Fibroblast of skin of abdomen (primary cell): ENCODE data around the gene KIF2A.

Experiments
- DNase-seq: peaks from one replicate; pipeline ENCODE4 v3.0.0-alpha.2; 2013

KIF2A gene

GRCh38 chr5:62330302-62330701, 24.3 kb downstream of the KIF2A start:
- no peak for DNase-seq

GRCh38 chr5:62331921-62332320, 25.9 kb downstream of the KIF2A start:
- DNase-seq: no peak

GRCh38 chr5:62333250-62333794, 27.3 kb downstream of the KIF2A start:
- DNase-seq: no peak

- DNase-seq: no peak
Observed at GRCh38 chr5:62334082-62334481, 28.1 kb downstream of the KIF2A start.

GRCh38 chr5:62340392-62340791, 34.4 kb downstream of the KIF2A start:
- DNase-seq: peak; percentile 12

GRCh38 chr5:62340979-62341378, 35.0 kb downstream of the KIF2A start:
- no peak for DNase-seq

- DNase-seq: no peak
Observed at GRCh38 chr5:62341783-62342475, 35.9 kb downstream of the KIF2A start.

GRCh38 chr5:62342476-62342837, 36.5 kb downstream of the KIF2A start:
- no peak for DNase-seq

GRCh38 chr5:62343428-62343827, 37.4 kb downstream of the KIF2A start:
- no peak for DNase-seq

- DNase-seq: no peak
Observed at GRCh38 chr5:62346748-62347147, 40.7 kb downstream of the KIF2A start.

GRCh38 chr5:62347928-62348327, 41.9 kb downstream of the KIF2A start:
- DNase-seq: no peak

- no peak for DNase-seq
Observed at GRCh38 chr5:62348723-62349481, 42.9 kb downstream of the KIF2A start.

GRCh38 chr5:62354028-62354874, 48.2 kb downstream of the KIF2A start:
- peak; percentile 27 for DNase-seq

- no peak for DNase-seq
Observed at GRCh38 chr5:62362701-62363100, 56.7 kb downstream of the KIF2A start.

GRCh38 chr5:62369039-62369438, 63.0 kb downstream of the KIF2A start:
- DNase-seq: no peak

GRCh38 chr5:62371409-62371808, 65.4 kb downstream of the KIF2A start:
- DNase-seq: peak; percentile 9

- no peak for DNase-seq
Observed at GRCh38 chr5:62372600-62372999, 66.6 kb downstream of the KIF2A start.

GRCh38 chr5:62373382-62373781, 67.4 kb downstream of the KIF2A start:
- DNase-seq: no peak

GRCh38 chr5:62374090-62374489, 68.1 kb downstream of the KIF2A start:
- no peak for DNase-seq

GRCh38 chr5:62375627-62376026, 69.6 kb downstream of the KIF2A start:
- no peak for DNase-seq

GRCh38 chr5:62376064-62376463, 70.1 kb downstream of the KIF2A start:
- DNase-seq: no peak

- no peak for DNase-seq
Observed at GRCh38 chr5:62385131-62385530, 79.1 kb downstream of the KIF2A start.

GRCh38 chr5:62385816-62386400, 79.9 kb downstream of the KIF2A start:
- DNase-seq: no peak
